Stimulated activated CD8-positive, alpha-beta memory T cell treated with anti-CD3 and anti-CD28 coated beads, Interleukin-7, amount 100 ng/mL, for 1 hour (primary cell): ENCODE results near the gene IRGC.
A peak's percentile ranks its signal among the peaks of the same experiment; 100 is the strongest.
"Not testable (repeated sequence)": the region's sequence is repeated elsewhere in the genome, so short reads cannot be mapped to it uniquely, and the experiment has no call there.

Source experiments
- DNase-seq, 2 donors: peaks; one replicate each; pipeline ENCODE4 v3.0.0-alpha.2; 2020; ENCODE audit warnings: low read depth in 2 of 2

Gene IRGC

DNA sequence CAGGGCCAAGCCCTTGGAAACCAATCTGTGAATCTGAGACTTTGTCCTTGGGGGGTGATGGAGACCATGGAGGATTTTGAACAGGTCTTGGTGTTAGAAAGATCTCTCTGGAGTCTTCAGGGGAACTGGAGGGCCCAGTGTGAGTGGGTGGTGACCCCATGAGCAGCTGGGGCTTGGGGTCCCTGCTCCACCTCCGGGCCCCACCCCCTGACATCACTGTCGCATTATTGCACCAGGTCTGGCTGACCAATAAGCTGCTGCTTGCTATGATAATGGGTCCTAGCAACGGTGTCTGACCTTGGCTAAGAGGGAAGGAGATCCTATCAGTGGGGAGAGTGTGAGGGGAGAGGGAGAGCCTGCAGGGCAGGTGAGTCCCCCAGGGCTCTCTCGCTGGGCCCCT is at the start of gene IRGC:
Gene IRGC (plus strand): TSS at position 301 of the 400 bp plus-strand sequence. CDS start 2,483 bp downstream, outside the sequence.
- no peak for DNase-seq

DNA sequence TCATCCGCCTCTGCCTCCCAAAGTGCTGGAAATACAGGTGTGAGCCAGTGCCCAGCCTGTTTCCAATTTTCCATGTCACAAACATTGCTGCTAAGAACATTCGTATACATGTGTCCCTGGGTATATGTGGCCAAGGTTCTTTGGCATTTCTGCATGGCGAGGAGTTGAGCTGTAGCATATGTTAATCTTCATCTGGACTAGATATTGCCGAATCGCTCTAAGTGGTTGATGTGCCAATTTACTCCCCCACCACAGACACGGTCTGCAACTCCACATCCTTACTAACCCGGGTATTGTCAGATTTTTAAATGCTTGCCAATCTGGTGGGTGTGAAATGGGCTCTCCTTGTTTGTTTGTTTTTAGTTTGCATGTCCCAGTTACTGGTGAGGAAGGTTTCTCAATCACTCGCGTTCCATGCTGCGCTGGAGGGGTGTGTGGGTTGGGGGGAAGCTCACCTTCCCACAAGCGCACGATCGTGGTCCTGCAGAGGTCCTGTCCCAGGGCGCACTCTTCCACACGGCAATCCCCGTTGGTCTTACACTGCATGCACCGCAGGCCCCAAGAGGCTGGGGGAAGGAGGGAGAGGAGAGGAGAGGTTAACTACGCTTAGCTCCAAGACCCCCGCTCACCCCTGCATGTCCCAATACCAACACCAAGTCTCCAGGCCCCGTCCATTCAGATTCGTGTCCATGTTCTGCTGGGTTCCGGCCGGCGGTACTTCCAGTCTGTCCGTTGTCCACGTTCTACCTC is 48.6 kb upstream of the IRGC start:
- no peak for DNase-seq

- DNase-seq = no peak
Measured at GRCh38 chr19:43667876-43668405, 47.9 kb upstream of the IRGC start.

DNA sequence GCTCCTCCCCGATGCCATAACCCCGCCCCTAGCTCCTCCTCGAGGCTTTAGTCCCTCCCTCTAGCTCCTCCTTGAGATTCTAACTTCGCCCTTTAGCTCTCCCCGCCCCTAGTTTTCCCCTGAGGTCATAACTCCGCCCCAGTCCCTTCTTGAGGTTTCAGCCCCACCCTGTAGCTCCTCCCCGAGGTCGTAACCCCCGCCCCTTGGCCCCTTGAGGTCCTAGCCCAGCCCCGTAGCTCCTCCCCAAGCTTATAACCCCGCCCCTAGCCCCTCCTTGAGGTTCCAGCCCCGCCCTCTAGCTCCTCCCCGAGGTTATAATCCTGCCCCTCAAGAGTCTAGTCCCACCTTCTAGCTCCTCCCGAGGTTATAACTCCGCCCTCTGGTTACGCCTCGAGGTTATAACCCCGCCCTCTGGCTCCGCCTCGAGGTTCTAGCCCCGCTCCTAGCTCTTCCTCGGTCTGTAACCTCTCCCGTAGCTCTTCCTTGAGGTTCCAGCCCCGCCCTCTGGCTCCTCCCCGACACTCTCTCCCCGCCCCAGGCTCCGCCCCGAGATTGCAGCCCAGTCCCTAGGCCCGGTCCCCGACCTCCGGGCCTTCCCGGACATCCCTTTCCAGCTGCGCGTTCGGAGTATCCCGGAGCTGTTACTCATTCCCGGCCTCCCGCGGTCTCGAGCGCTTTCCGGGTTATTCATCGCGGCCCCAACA is 47.3 kb upstream of the IRGC start:
- peak; percentile 73 to 86 for DNase-seq

- DNase-seq = no peak
Measured at GRCh38 chr19:43672061-43672679, 43.7 kb upstream of the IRGC start.

DNA sequence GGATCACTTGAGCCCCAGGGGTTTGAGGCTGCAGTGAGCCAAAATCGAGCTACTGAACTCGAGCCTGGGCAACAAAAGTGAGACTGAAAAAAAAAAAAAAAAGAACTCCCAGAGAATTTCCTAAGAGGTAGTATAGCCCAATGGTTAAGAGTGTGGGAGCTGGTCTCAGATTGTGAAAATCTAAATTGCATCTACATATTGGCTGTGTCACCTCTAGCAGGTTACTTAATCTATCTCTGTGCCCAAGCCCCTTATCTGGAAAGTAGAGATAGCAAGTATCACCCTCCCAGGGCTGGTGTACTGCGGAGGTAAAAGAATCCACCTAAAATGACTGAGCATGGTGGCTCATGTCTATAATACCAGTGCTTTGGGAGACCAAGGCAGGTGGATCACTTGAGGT is 42.2 kb upstream of the IRGC start:
- no peak for DNase-seq

- DNase-seq = no peak
Measured at GRCh38 chr19:43674183-43674582, 41.7 kb upstream of the IRGC start.

GRCh38 chr19:43674596-43674995 is 41.3 kb upstream of the IRGC start:
- DNase-seq = no peak

DNA sequence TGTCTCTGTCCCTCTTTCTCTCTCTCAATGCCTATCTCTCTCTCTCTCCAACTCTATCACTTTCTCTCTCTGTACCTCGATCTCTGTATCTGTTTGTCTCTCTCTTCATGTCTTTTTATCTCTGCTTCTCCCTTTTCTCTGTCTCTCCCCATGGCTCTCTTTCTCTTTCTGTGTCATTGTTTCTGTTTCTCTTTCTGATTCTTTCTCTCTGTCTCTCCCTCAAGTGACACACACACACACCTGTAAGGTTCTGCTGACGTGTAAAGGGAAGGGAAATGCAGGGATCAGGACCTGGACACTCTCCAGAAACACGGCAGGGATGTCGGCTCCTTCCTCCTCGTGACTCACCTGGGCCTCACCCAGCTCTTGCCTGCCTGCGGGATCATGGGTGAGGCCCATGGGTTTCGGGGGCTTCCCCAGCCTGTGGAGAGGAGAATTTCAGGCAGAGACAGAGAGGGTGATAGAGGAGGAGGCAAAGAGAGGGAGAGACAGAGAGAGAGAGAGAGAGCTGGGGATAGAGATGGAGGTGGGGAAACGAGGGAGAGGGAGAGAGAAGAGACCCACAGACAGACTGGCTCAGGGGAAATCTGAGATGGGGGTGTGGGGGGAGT is 40.5 kb upstream of the IRGC start:
- DNase-seq = no peak

GRCh38 chr19:43675906-43676305 is 40.0 kb upstream of the IRGC start:
- DNase-seq = no peak

DNA sequence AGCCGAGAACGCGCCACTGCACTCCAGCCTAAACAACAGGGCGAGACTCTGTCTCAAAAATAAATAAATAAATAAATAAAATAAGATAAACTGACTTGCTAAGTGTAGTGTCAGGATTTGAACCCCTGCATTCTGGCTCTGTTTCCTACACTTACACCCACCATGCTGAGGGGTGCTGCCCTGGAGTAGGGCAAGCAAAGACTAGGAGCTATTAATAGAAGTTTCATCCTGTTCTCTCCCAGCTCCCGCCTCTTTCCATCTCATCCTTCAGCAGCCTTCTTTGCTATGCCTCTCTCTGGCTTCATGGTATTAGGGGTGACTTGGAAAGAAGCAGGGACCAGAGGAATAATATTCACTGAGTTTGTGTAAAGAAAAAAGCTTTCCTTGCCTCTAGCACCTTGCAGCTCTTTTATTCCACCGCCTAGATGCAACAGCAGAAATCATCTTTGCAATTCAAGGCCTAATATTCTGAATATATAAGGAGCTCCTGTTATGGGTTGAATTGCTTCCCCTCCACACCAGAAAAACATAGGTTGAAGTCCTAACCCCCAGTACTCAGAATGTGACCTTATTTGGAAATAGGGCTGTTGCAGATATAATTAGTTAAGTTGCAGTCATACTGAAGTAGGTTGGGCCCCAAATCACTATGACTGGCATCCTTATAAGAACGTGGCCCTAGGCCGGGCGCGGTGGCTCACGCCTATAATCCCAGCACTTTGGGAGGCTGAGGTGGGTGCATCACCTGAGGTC is 37.2 kb upstream of the IRGC start:
- DNase-seq = no peak

- no peak for DNase-seq
Measured at GRCh38 chr19:43681821-43682220, 34.1 kb upstream of the IRGC start.

DNA sequence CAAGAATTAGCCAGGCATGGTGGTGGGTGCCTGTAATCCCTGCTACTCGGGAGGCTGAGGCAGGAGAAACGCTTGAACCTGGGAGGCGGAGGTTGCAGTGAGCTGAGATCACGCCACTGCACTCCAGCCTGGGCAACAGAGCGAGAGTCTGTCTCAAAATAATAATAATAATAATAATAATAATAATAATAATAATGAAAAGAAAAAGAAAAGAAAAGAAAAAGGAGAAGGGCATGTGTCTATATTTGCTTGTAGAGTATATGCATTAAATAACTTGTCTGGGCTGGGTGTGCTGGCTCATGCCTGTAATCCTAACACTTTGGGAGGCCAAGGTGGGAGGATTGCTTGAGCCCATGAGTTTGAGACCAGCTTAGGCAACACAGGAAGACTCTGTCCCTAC is 33.6 kb upstream of the IRGC start:
- DNase-seq = not testable (repeated sequence)

- no peak for DNase-seq
Measured at GRCh38 chr19:43682824-43683661, 32.8 kb upstream of the IRGC start.

GRCh38 chr19:43683905-43684304 is 32.0 kb upstream of the IRGC start:
- DNase-seq = no peak

- DNase-seq = no peak
Measured at GRCh38 chr19:43684326-43684725, 31.6 kb upstream of the IRGC start.

DNA sequence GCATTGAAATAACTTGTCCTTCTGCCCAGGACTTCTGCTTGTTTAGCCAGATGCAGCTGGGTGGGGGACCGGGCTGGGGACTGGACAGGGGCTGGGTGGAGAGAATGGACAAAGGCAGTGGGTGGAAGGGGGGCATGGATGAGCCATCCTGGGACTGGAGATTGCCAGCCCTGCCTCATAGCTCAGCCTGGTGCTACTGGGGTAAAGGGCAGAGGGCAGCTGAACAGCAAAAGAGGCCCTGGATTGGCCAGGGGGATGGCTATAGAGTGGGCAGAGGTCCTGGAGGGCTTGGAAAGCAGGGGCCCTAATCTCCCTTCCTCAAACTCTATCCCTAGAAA is 28.2 kb upstream of the IRGC start:
- no peak for DNase-seq

GRCh38 chr19:43688059-43688701 is 27.7 kb upstream of the IRGC start:
- no peak for DNase-seq

GRCh38 chr19:43690444-43690843 is 25.4 kb upstream of the IRGC start:
- no peak for DNase-seq

GRCh38 chr19:43690890-43691289 is 25.0 kb upstream of the IRGC start:
- DNase-seq = no peak
